ENCODE measurements around the gene ZNRD2. TPM values are rescaled to one million over a fixed set of nuclear protein-coding genes. Genes with fewer than 3 reads are reported as not detected.

The ZNRD2 gene
- total and polyA plus RNA-seq, 10 of the 15 experiments (the other 5 are each of a cell fraction or from before 2014, with no cell fraction given): 7.9 to 111 (median 55.4) TPM

DNA sequence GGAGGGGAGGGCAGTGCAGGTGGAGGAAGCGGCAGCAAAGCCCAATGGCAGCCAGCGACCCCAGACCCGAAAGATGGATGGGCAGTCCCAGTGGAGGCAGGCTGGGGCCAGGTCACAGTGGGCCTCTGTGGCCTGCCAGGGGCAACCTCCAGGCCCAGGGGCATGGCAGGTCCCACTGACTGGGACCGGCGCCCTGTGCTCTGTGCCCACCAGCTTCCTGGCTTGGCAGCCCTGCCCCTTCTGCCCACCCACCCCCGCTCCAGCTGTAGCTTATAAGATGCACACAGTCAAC, 29.6 kb downstream of the ZNRD2 start:
- H3K79me2 ChIP-seq (ENCODE audit: control insufficient read depth, insufficient read depth, low read length): no peaks in the 10 kb centered on the region
- H3K9me3 ChIP-seq (replicated peaks; ENCODE audit: control insufficient read depth, insufficient read depth, low read length): no peaks in the 10 kb centered on the region
- no peak overlapping the region for H3K9ac ChIP-seq (ENCODE audit: control insufficient read depth, insufficient read depth, low read length)
- BruUV-seq (replicated peaks): no TSS peak
- no peak overlapping the region for H2AFZ ChIP-seq (ENCODE audit: control insufficient read depth, low read depth, low read length)
- no peaks in the 10 kb centered on the region for H3K4me1 ChIP-seq (ENCODE audit: control insufficient read depth, insufficient read depth, low read length)
- no peak overlapping the region for H3K4me2 ChIP-seq (ENCODE audit: control insufficient read depth, insufficient read depth)
- WGBS (ENCODE audit: insufficient coverage, insufficient replicate concordance, low lambda C conversion rate, missing lambda C conversion rate): 100% methylated on average over 6 of the region's 6 CpGs
- FAIRE-seq: no peak
- H3K27me3 ChIP-seq (replicated peaks in 1 of 2; ENCODE audit: control insufficient read depth in 2 of 2, insufficient read depth in 2 of 2, low read length in 1 of 2): no peaks in the 10 kb centered on the region
- ChIA-PET SMC1A (ENCODE audit: uncharacterized antibody, unreplicated experiment) (no interaction called here), POLR2A (no interaction called here), RAD21 (ENCODE audit: unreplicated experiment) (interaction anchor here (1.0 kb wide), 1 partner anchor 15 kb away, joined by 3 read pairs; the partner anchor contains the start of gene PCNX3), CTCF (no interaction called here)
- no peak overlapping the region for H3K27ac ChIP-seq (ENCODE audit: control insufficient read depth, insufficient read depth)
- H3K4me3 ChIP-seq: no peak overlapping the region
- in situ Hi-C loops (cut with MboI) (no loop called here), intact Hi-C loops (cut with micrococcal nuclease; ENCODE audit: unreplicated experiment) (no loop called here)
- ATAC-seq: no peak
- TF ChIP-seq RBBP5 (conservative IDR thresholded peaks at IDR 0.05) (no peak), SMC3 (IDR thresholded peaks at IDR 0.05; ENCODE audit: borderline replicate concordance, low read length) (no peak), JUND (IDR thresholded peaks at IDR 0.05; ENCODE audit: low read depth, low read length) (no peak), CREB1 (IDR thresholded peaks at IDR 0.05; ENCODE audit: low read depth) (no peak)
- H3K36me3 ChIP-seq (ENCODE audit: control insufficient read depth in 2 of 2, insufficient read depth in 2 of 2, low read length in 1 of 2): peaks cover under 1 to 8% of the 10 kb centered on the region in 2 experiments; a peak in 3 of 4 replicates
- no peaks in the 10 kb centered on the region for H4K20me1 ChIP-seq (ENCODE audit: control insufficient read depth, insufficient read depth)
- no peak for DNase-seq (ENCODE audit: low read depth, low spot score)

DNA sequence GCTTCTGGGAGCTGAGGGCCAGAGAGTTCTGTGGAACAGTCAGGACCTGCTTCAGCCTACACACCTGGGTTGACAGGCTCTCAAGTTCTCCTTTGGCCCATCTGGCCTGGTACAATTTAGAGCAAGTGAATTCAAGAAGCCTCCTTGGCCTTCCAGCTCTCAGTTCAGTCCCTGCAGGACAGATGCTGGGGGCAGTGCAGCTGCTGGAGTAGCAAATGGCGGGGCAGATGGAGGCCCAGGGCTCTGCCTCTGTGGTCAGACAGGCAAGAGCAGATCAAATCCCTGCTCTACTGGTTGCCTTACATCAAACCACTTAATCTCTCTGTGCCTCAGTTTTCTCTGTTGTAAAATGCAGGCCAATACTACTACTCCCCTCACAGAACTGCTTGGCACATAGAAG, 34.0 kb downstream of the ZNRD2 start:
- Histone ChIP-seq H3K27ac (ENCODE audit: control insufficient read depth, insufficient read depth) (no peak overlapping the region), H3K9me3 (replicated peaks; ENCODE audit: control insufficient read depth, insufficient read depth, low read length) (no peaks in the 10 kb centered on the region), H3K9ac (ENCODE audit: control insufficient read depth, insufficient read depth, low read length) (no peak overlapping the region), H2AFZ (ENCODE audit: control insufficient read depth, low read depth, low read length) (no peak overlapping the region), H3K79me2 (ENCODE audit: control insufficient read depth, insufficient read depth, low read length) (no peaks in the 10 kb centered on the region), H3K4me3 (no peak overlapping the region), H4K20me1 (ENCODE audit: control insufficient read depth, insufficient read depth) (no peaks in the 10 kb centered on the region), H3K27me3 (replicated peaks in 1 of 2; ENCODE audit: control insufficient read depth in 2 of 2, insufficient read depth in 2 of 2, low read length in 1 of 2) (no peaks in the 10 kb centered on the region), H3K4me1 (ENCODE audit: control insufficient read depth, insufficient read depth, low read length) (no peaks in the 10 kb centered on the region), H3K36me3 (ENCODE audit: control insufficient read depth in 2 of 2, insufficient read depth in 2 of 2, low read length in 1 of 2) (peaks cover 18 to 28% of the 10 kb centered on the region in 2 experiments; a peak in 3 of 4 replicates), H3K4me2 (ENCODE audit: control insufficient read depth, insufficient read depth) (no peak overlapping the region)
- in situ Hi-C loops (cut with MboI): no loop called here
- FAIRE-seq (no peak), ATAC-seq (no peak), DNase-seq (ENCODE audit: low read depth, low spot score) (no peak)
- POLR2A ChIA-PET: interaction anchor here (0.6 to 1.4 kb wide), 6 partner anchors 9 to 34 kb away, joined by 3 to 5 read pairs (median 3); partner anchors contain the start of genes PCNX3 and ZNRD2
- CTCF ChIA-PET: interaction anchor here (0.6 to 1.5 kb wide), 5 partner anchors 9 to 275 kb away, joined by 3 to 8 read pairs (median 4); partner anchors contain the start of genes KCNK7 and PCNX3
- intact Hi-C loops (cut with micrococcal nuclease; ENCODE audit: unreplicated experiment): no loop called here
- BruUV-seq (replicated peaks): no TSS peak
- RAD21 ChIA-PET (ENCODE audit: unreplicated experiment): interaction anchor here (0.5 to 0.7 kb wide), 2 partner anchors 28 to 460 kb away, joined by 3 read pairs; no protein-coding TSS in a partner anchor
- SMC1A ChIA-PET (ENCODE audit: uncharacterized antibody, unreplicated experiment): interaction anchor here (1.9 kb wide), 1 partner anchor 11 kb away, joined by 6 read pairs; no protein-coding TSS in a partner anchor
- WGBS (ENCODE audit: insufficient coverage, insufficient replicate concordance, low lambda C conversion rate, missing lambda C conversion rate): 100% methylated on average over 1 of the region's 1 CpG
- TF ChIP-seq EGR1 (IDR thresholded peaks at IDR 0.05; ENCODE audit: borderline replicate concordance in 1 of 2, low read depth in 2 of 2, low read length in 2 of 2): no peak
- no peak for TF ChIP-seq EP300 (IDR thresholded peaks at IDR 0.05; ENCODE audit: borderline replicate concordance in 1 of 2, control insufficient read depth in 1 of 2, low read depth in 2 of 2, low read length in 2 of 2)
- no peak for TF ChIP-seq NR2F1 (conservative IDR thresholded peaks at IDR 0.05)
- no peak for TF ChIP-seq TCF7 (IDR thresholded peaks at IDR 0.05; ENCODE audit: borderline replicate concordance)
- TF ChIP-seq EED (IDR thresholded peaks at IDR 0.05; ENCODE audit: low read depth): no peak
- TF ChIP-seq CBX5 (IDR thresholded peaks at IDR 0.05; ENCODE audit: low read depth): no peak
- no peak for TF ChIP-seq SMC3 (IDR thresholded peaks at IDR 0.05; ENCODE audit: borderline replicate concordance, low read length)
- no peak for TF ChIP-seq YBX1 (IDR thresholded peaks at IDR 0.05)
- TF ChIP-seq, protein P1, sequence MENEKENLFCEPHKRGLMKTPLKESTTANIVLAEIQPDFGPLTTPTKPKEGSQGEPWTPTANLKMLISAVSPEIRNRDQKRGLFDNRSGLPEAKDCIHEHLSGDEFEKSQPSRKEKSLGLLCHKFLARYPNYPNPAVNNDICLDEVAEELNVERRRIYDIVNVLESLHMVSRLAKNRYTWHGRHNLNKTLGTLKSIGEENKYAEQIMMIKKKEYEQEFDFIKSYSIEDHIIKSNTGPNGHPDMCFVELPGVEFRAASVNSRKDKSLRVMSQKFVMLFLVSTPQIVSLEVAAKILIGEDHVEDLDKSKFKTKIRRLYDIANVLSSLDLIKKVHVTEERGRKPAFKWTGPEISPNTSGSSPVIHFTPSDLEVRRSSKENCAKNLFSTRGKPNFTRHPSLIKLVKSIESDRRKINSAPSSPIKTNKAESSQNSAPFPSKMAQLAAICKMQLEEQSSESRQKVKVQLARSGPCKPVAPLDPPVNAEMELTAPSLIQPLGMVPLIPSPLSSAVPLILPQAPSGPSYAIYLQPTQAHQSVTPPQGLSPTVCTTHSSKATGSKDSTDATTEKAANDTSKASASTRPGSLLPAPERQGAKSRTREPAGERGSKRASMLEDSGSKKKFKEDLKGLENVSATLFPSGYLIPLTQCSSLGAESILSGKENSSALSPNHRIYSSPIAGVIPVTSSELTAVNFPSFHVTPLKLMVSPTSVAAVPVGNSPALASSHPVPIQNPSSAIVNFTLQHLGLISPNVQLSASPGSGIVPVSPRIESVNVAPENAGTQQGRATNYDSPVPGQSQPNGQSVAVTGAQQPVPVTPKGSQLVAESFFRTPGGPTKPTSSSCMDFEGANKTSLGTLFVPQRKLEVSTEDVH (IDR thresholded peaks at IDR 0.05; ENCODE audit: low read depth, partially characterized antibody): no peak
- TF ChIP-seq, protein P2, sequence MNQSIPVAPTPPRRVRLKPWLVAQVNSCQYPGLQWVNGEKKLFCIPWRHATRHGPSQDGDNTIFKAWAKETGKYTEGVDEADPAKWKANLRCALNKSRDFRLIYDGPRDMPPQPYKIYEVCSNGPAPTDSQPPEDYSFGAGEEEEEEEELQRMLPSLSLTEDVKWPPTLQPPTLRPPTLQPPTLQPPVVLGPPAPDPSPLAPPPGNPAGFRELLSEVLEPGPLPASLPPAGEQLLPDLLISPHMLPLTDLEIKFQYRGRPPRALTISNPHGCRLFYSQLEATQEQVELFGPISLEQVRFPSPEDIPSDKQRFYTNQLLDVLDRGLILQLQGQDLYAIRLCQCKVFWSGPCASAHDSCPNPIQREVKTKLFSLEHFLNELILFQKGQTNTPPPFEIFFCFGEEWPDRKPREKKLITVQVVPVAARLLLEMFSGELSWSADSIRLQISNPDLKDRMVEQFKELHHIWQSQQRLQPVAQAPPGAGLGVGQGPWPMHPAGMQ (IDR thresholded peaks at IDR 0.05; ENCODE audit: borderline replicate concordance): no peak
- no peak for TF ChIP-seq KDM1A (IDR thresholded peaks at IDR 0.05; ENCODE audit: borderline replicate concordance)
- TF ChIP-seq KLF5 (IDR thresholded peaks at IDR 0.05; ENCODE audit: partially characterized antibody): no peak
